Measurements from ENCODE around the gene CCDC144A. TPM values are rescaled to one million over a fixed set of nuclear protein-coding genes. Genes with fewer than 3 reads are reported as not detected.
"Not testable (repeated sequence)": the region's sequence is repeated elsewhere in the genome, so short reads cannot be mapped to it uniquely, and the experiment has no call there.

Gene CCDC144A
- total RNA-seq (2014; rRNA removed; shearing (Covaris generic)) (0.03 TPM in 1 of 2 replicates, not detected in the other), total RNA-seq (2022) (0.31 and 0.36 TPM in 2 replicates), Bru-seq, nascent RNA (not detected), BruChase-seq, experiment 1, labeled RNA remaining after a 6-hour chase (not detected), BruChase-seq, experiment 2, labeled RNA remaining after a 2-hour chase (percentile 0 among the genes with signal in this experiment)
- long read RNA-seq = 0 reads

GRCh38 chr17:16689731-16690281 is at the start of gene CCDC144A:
Gene CCDC144A (plus strand): TSS chr17:16690241. CDS start chr17:16690401, 160 bp downstream.
- peak; percentile 80 for TF ChIP-seq CTCF (conservative IDR thresholded peaks at IDR 0.05; ENCODE audit: low read length)
- H3K4me3 ChIP-seq (ENCODE audit: low read depth, low read length, poor library complexity, severe bottlenecking); H4K20me1 ChIP-seq (ENCODE audit: insufficient read depth, low read length); POLR2A ChIA-PET; H3K4me1 ChIP-seq (ENCODE audit: insufficient read depth, low read length, poor library complexity, severe bottlenecking); H3K4me2 ChIP-seq (ENCODE audit: low read length); H3K27ac ChIP-seq (ENCODE audit: low read depth, low read length, poor library complexity, severe bottlenecking); H3K9me2 ChIP-seq (ENCODE audit: insufficient read depth, low read length); H3K36me3 ChIP-seq (ENCODE audit: insufficient read depth, low read length); H3K9me3 ChIP-seq (ENCODE audit: low read length); H2AFZ ChIP-seq (ENCODE audit: low read length); H3K79me2 ChIP-seq (ENCODE audit: insufficient read depth, low read depth, low read length); BruUV-seq (replicated peaks): not testable (repeated sequence)
- peak; percentile 41 for DNase-seq (ENCODE audit: low spot score)
- intact Hi-C loops (cut with micrococcal nuclease; ENCODE audit: unreplicated experiment) = loop anchor here (5.0 kb wide), 1 partner anchor 153 kb away; no protein-coding TSS in a partner anchor
- CTCF ChIA-PET (ENCODE audit: unreplicated experiment) = interaction anchor here (0.6 kb wide), 1 partner anchor 333 kb away, joined by 3 read pairs; no protein-coding TSS in a partner anchor

DNA sequence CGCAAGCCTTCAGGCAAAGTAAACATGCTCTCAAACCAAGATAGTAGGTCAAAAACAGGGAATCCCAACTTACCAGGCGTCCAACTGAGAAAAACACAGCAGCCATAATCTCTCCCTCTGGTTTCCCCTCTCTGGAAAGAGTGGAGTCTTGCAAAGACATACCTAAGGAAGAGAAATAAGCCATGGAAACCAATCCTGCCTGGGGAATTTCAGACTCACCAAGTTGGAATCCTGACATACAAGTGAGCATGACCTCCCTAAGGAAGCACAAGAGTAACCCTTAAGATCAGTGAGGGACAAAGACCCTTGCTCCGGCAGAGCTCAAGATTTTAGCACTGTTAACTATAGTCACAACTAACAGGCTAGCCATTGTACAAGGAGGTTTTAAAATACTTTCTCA is 40.5 kb upstream of the CCDC144A start:
- Histone ChIP-seq H3K27ac (ENCODE audit: low read depth, low read length, poor library complexity, severe bottlenecking) (no peak overlapping the region), H3K4me3 (ENCODE audit: low read depth, low read length, poor library complexity, severe bottlenecking) (no peak overlapping the region), H2AFZ (ENCODE audit: low read length) (no peak overlapping the region), H3K79me2 (ENCODE audit: insufficient read depth, low read depth, low read length) (no peaks in the 10 kb centered on the region), H3K9me2 (ENCODE audit: insufficient read depth, low read length) (no peaks in the 10 kb centered on the region), H4K20me1 (ENCODE audit: insufficient read depth, low read length) (no peaks in the 10 kb centered on the region), H3K36me3 (ENCODE audit: insufficient read depth, low read length) (no peaks in the 10 kb centered on the region), H3K9me3 (ENCODE audit: low read length) (no peaks in the 10 kb centered on the region), H3K4me1 (ENCODE audit: insufficient read depth, low read length, poor library complexity, severe bottlenecking) (peaks cover 6% of the 10 kb centered on the region), H3K4me2 (ENCODE audit: low read length) (no peak overlapping the region)
- intact Hi-C loops (cut with micrococcal nuclease; ENCODE audit: unreplicated experiment) = no loop called here
- no peak for DNase-seq (ENCODE audit: low spot score)
- CTCF ChIA-PET (ENCODE audit: unreplicated experiment) = no interaction called here
- POLR2A ChIA-PET = no interaction called here
- TF ChIP-seq CTCF (conservative IDR thresholded peaks at IDR 0.05; ENCODE audit: low read length) (no peak), EZH2phosphoT487 (IDR thresholded peaks at IDR 0.05; ENCODE audit: borderline replicate concordance, low read depth, low read length) (no peak)
- no TSS peak for BruUV-seq (replicated peaks)

- ChIA-PET POLR2A (interaction anchor here (0.7 to 0.8 kb wide), 2 partner anchors 23 to 655 kb away, joined by 3 read pairs; no protein-coding TSS in a partner anchor), CTCF (ENCODE audit: unreplicated experiment) (no interaction called here)
- DNase-seq (ENCODE audit: low spot score) = no peak
- H3K27ac ChIP-seq (ENCODE audit: low read depth, low read length, poor library complexity, severe bottlenecking) = no peak overlapping the region
- no peak overlapping the region for H2AFZ ChIP-seq (ENCODE audit: low read length)
- BruUV-seq (replicated peaks) = no TSS peak
- TF ChIP-seq CTCF (conservative IDR thresholded peaks at IDR 0.05; ENCODE audit: low read length) = no peak
- TF ChIP-seq EZH2phosphoT487 (IDR thresholded peaks at IDR 0.05; ENCODE audit: borderline replicate concordance, low read depth, low read length) = no peak
- H3K9me3 ChIP-seq (ENCODE audit: low read length) = 0 out of 2 replicates have a peak, but pooled peaks cover 8% of the 10 kb centered on the region
- intact Hi-C loops (cut with micrococcal nuclease; ENCODE audit: unreplicated experiment) = loop anchor here (5.0 to 10.0 kb wide), 2 partner anchors 117 to 585 kb away; partner anchors contain the start of gene FLCN
- peaks cover 6% of the 10 kb centered on the region for H3K4me1 ChIP-seq (ENCODE audit: insufficient read depth, low read length, poor library complexity, severe bottlenecking)
- no peaks in the 10 kb centered on the region for H3K79me2 ChIP-seq (ENCODE audit: insufficient read depth, low read depth, low read length)
- no peak overlapping the region for H3K4me3 ChIP-seq (ENCODE audit: low read depth, low read length, poor library complexity, severe bottlenecking)
- H4K20me1 ChIP-seq (ENCODE audit: insufficient read depth, low read length) = no peaks in the 10 kb centered on the region
- H3K4me2 ChIP-seq (ENCODE audit: low read length) = peak overlapping the region; percentile 77
- no peaks in the 10 kb centered on the region for H3K9me2 ChIP-seq (ENCODE audit: insufficient read depth, low read length)
- no peaks in the 10 kb centered on the region for H3K36me3 ChIP-seq (ENCODE audit: insufficient read depth, low read length)
Measured at GRCh38 chr17:16652252-16652651, 37.8 kb upstream of the CCDC144A start.

Data from OCI-LY7 (cell line).